KMS-11 (cell line): ENCODE measurements around the gene BIN1.

Source experiments
- H2AFZ ChIP-seq: fragments of 200-600 bp; sonication (generic); 2 replicates; pipeline ENCODE4 v1.6.1; 2016; ENCODE audit warnings: antibody characterized with exemption, mixed run types, low read depth
- H3K27ac ChIP-seq: fragments of 200-600 bp; sonication (generic); 2 replicates; pipeline ENCODE4 v1.6.1; 2016; ENCODE audit warnings: mild to moderate bottlenecking, mixed run types
- H3K27me3 ChIP-seq: fragments of 200-600 bp; sonication (generic); 2 replicates; pipeline ENCODE4 v1.6.1; 2017; ENCODE audit warnings: mild to moderate bottlenecking, low read depth, mixed run types, moderate library complexity; ENCODE audit not compliant: insufficient read depth
- H3K36me3 ChIP-seq: fragments of 200-600 bp; sonication (generic); 2 replicates; pipeline ENCODE4 v1.6.1; 2017; ENCODE audit warnings: mild to moderate bottlenecking, mixed run types; ENCODE audit not compliant: insufficient read depth
- H3K4me1 ChIP-seq: fragments of 200-600 bp; sonication (generic); 2 replicates; pipeline ENCODE4 v1.6.1; 2016; ENCODE audit warnings: mild to moderate bottlenecking, low read depth, mixed run types; ENCODE audit not compliant: poor library complexity, severe bottlenecking
- H3K4me2 ChIP-seq: fragments of 200-600 bp; sonication (generic); 2 replicates; pipeline ENCODE4 v1.7.0; 2016; ENCODE audit warnings: mild to moderate bottlenecking, mixed run types
- H3K4me3 ChIP-seq: fragments of 200-600 bp; sonication (generic); IDR thresholded peaks from 2 replicates; pipeline ENCODE4 v1.6.1; 2017; ENCODE audit warnings: low read depth, low read length, mixed read lengths; ENCODE audit not compliant: insufficient read depth
- H3K79me2 ChIP-seq: fragments of 200-600 bp; sonication (generic); 2 replicates; pipeline ENCODE4 v1.6.1; 2016; ENCODE audit warnings: low read depth, mixed run types; ENCODE audit not compliant: insufficient read depth
- H3K9ac ChIP-seq: fragments of 200-600 bp; sonication (generic); 2 replicates; pipeline ENCODE4 v1.6.1; 2016; ENCODE audit warnings: mild to moderate bottlenecking, mixed run types
- H4K20me1 ChIP-seq: fragments of 200-600 bp; sonication (generic); 2 replicates; pipeline ENCODE4 v1.6.1; 2016; ENCODE audit warnings: mild to moderate bottlenecking, mixed run types; ENCODE audit not compliant: insufficient read depth
- CTCF ChIP-seq: fragments of 200-600 bp; sonication (generic); conservative IDR thresholded peaks from 2 replicates; pipeline ENCODE4 v1.6.1; 2017; ENCODE audit warnings: low read depth, mild to moderate bottlenecking, antibody characterized with exemption, low read length, moderate library complexity, mixed read lengths

Gene BIN1

GRCh38 chr2:127054604-127054930, 52.4 kb downstream of the BIN1 start:
- no peaks in the 10 kb centered on the region for H3K36me3 ChIP-seq
- H3K79me2 ChIP-seq = no peaks in the 10 kb centered on the region
- TF ChIP-seq CTCF = no peak
- H3K4me1 ChIP-seq = no peaks in the 10 kb centered on the region
- no peak overlapping the region for H3K4me2 ChIP-seq
- H3K4me3 ChIP-seq = no peak overlapping the region
- no peaks in the 10 kb centered on the region for H4K20me1 ChIP-seq
- H2AFZ ChIP-seq = no peak overlapping the region
- H3K9ac ChIP-seq = no peak overlapping the region
- H3K27me3 ChIP-seq = no peaks in the 10 kb centered on the region
- H3K27ac ChIP-seq = no peak overlapping the region

GRCh38 chr2:127053731-127054603, 53.0 kb downstream of the BIN1 start:
- no peak for TF ChIP-seq CTCF
- Histone ChIP-seq H3K27me3 (no peaks in the 10 kb centered on the region), H2AFZ (no peak overlapping the region), H3K4me3 (no peak overlapping the region), H3K4me1 (no peaks in the 10 kb centered on the region), H3K79me2 (no peaks in the 10 kb centered on the region), H3K9ac (no peak overlapping the region), H3K36me3 (no peaks in the 10 kb centered on the region), H3K27ac (no peak overlapping the region), H4K20me1 (no peaks in the 10 kb centered on the region), H3K4me2 (no peak overlapping the region)

- H4K20me1 ChIP-seq = no peaks in the 10 kb centered on the region
- H3K4me1 ChIP-seq = no peaks in the 10 kb centered on the region
- H3K4me2 ChIP-seq = no peak overlapping the region
- no peak overlapping the region for H2AFZ ChIP-seq
- H3K9ac ChIP-seq = no peak overlapping the region
- H3K4me3 ChIP-seq = no peak overlapping the region
- no peak for TF ChIP-seq CTCF
- no peak overlapping the region for H3K27ac ChIP-seq
- H3K79me2 ChIP-seq = no peaks in the 10 kb centered on the region
- H3K36me3 ChIP-seq = no peaks in the 10 kb centered on the region
- H3K27me3 ChIP-seq = no peaks in the 10 kb centered on the region
Observed at GRCh38 chr2:127052771-127053691, 53.9 kb downstream of the BIN1 start.

GRCh38 chr2:127052057-127052770, 54.7 kb downstream of the BIN1 start:
- H3K9ac ChIP-seq = no peak overlapping the region
- no peaks in the 10 kb centered on the region for H3K4me1 ChIP-seq
- H3K79me2 ChIP-seq = no peaks in the 10 kb centered on the region
- no peak overlapping the region for H2AFZ ChIP-seq
- no peaks in the 10 kb centered on the region for H3K27me3 ChIP-seq
- no peak overlapping the region for H3K4me2 ChIP-seq
- no peak overlapping the region for H3K27ac ChIP-seq
- no peak overlapping the region for H3K4me3 ChIP-seq
- no peak for TF ChIP-seq CTCF
- no peaks in the 10 kb centered on the region for H4K20me1 ChIP-seq
- no peaks in the 10 kb centered on the region for H3K36me3 ChIP-seq
